ENCODE results near the gene DEPDC5.
"Not testable (repeated sequence)": the region's sequence is repeated elsewhere in the genome, so short reads cannot be mapped to it uniquely, and the experiment has no call there.

The DEPDC5 gene

DNA sequence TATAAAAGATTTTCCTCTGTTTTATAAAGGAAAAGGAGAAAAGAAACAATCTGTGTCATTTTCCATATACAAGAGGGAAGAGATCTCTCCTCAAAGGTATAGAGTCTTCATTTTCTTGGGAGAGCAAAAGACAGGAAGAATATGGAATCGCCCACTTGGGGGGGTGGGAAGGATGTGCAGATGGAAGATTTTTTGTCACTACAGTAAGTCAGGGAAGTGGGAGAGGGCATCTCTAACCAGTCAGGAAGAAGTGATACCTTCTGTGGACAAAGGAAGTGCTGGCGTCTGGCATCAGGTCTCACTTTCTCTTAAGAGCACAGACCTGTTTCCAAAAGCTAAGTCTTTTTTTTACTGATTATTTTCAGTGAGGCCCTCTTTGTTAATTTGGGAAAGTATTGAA lies 5.3 kb upstream of the DEPDC5 start:
- DNase-seq, result no peak

DNA sequence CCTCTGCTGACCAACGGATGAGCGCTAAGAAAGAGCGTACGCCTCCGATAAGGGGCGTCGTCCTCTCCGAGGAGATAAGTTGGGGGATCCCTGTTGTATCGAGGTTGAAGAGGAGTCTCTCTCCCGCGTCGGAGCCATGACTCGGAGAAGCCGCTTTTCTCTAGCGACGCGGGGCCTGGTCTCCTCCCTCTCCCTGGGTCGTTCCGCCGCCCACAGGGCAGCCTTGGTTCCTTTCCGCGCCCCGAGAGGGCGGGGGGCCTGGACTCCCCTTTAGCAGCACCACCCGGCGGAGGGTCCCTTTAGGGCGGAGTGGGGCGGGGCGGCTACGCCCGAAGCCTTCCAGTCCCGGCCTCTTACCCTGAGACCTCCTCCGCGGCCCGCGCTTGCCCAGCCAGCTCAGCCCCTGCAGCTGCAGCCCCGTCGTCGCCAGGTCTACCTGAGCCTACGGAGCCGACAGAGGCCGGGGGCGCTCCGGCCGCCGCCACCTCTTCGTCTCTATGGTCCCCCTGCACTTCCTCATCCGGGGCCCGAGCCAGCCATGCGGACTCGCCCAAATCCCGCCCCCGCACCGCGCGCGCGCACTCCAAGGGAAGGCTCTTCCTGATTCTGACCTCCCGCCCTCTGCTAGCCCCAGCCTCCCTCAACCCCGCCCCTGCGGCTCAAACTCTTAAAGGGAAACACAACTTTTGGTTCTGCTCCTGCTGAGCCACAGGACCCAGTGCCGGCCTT lies 4.0 kb upstream of the DEPDC5 start, which contains the start of gene PRR14L:
PRR14L (minus strand) TSS at position 497 of the 729 bp plus-strand sequence. CDS start 11,272 bp downstream, outside the sequence.
- DNase-seq, result peak; percentile 78 to 99 (median 96)

GRCh38 chr22:31750365-31751284 lies 3.2 kb upstream of the DEPDC5 start:
- no peak for DNase-seq

GRCh38 chr22:31752096-31752847 lies 1.5 kb upstream of the DEPDC5 start:
- no peak for DNase-seq

- peak in 34 of 56 donors; percentile 3 to 55 (median 13) for DNase-seq
Measured at GRCh38 chr22:31753005-31753633, 700 bp upstream of the DEPDC5 start.

DNA sequence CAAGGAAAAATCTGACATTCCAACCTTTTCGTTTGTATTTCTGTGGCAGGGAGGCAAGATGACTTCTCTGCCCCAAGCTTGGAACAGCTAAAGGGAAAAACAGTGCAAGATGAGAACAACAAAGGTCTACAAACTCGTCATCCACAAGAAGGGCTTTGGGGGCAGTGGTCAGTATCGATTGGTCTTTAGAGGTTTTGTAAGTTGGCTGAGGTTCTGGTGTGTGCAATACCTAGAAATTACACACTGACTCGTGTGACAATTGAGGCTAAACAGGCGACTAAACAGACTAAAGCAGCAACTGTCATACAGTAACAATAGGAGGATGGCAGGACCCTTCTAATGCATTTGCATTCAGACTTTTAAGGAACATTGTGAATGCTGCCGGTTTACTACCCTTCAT lies 994 bp downstream of the DEPDC5 start:
- no peak for DNase-seq

DNA sequence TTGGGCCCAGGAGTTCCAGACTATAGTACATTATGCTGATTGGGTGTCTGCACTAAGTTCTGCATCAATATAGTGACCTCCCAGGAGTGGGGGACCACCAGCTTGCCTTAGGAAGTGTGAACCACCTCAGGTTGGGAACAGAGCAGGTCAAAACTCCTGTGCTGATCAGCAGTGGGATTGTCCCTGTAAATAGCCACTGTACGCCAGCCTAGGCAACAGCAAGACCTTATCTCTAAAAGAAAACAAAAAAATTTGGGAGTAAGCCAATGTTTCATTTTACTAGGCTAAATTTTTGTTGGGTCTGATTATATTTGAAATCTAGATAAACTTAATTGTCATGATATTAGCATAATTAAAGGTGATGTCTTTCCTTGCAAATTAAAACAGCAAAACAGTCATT lies 3.4 kb downstream of the DEPDC5 start:
- DNase-seq, result no peak

DNA sequence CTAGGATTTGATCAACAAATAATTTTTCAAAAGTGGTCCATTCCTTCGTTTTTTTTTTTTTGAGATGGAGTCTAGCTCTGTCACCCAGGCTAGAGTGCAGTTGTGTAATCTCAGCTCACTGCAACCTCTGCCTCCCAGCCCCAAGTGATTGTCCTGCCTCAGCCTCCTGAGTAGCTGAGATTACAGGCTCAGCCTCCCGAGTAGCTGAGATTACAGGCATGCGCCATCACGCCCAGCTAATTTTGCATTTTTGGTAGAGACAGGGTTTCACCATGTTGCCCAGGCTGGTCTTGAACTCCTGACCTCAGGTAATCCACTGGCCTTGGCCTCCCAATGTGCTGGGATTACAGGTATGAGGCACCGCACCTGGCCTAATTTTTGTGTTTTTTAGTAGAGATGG lies 5.0 kb downstream of the DEPDC5 start:
- not testable (repeated sequence) for DNase-seq

DNA sequence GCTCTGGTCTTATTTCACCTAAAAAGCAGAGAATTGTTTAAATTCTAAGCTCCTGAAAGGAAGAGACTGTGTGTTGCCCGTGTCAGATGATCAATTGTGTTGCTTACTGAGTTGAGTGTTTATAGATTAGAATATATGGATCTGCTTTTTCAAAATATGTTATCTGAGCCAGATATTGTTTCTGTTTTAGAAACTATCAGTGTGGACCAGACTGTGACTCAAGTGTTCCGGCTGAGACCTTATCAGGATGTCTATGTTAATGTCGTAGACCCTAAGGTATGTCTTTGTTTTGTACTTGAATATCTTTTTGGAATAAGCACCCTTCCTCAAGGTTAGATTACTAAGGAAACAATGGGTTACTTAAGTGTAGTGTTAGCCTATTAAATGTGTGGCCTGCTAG lies 11.0 kb downstream of the DEPDC5 start:
- DNase-seq, result no peak

- DNase-seq, result no peak
Measured at GRCh38 chr22:31768422-31769059, 14.7 kb downstream of the DEPDC5 start.

DNA sequence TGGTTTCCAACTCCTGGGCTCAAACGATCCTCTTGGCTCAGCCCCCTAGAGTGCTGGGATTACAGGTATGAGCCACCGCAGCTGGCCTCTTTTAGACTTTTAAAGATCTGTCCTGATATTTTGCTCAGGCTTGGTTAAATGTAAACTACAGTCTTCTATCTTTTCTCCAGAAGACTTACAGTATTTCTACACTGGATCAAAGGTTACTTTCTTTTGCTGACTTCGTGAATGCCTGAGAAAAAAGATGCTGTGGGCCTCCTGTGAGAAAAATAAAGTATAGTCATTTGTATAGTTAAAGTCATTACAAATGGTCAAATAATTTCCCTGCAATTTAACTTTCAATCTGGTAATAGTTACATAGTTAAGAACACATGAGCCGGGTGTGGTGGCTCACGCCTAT lies 19.6 kb downstream of the DEPDC5 start:
- no peak for DNase-seq

DNA sequence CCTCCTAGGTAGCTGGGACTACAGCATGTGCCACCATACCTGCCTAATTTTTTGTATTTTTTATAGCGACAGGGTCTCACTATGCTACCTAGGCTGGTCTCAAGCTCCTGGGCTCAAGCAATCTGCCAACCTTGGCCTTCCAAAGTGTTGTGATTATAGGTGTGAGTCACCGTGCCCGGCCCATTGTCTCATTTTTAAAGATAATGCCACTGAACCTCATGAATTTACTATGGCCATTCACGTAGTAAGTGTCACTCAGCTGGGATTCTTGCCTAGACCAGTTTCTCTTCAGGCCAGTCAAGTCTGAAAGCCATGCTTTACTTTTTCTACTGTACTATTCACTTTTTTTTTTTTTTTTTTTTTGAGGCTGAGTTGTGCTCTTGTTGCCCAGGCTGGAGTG lies 22.4 kb downstream of the DEPDC5 start:
- DNase-seq, result no peak

DNA sequence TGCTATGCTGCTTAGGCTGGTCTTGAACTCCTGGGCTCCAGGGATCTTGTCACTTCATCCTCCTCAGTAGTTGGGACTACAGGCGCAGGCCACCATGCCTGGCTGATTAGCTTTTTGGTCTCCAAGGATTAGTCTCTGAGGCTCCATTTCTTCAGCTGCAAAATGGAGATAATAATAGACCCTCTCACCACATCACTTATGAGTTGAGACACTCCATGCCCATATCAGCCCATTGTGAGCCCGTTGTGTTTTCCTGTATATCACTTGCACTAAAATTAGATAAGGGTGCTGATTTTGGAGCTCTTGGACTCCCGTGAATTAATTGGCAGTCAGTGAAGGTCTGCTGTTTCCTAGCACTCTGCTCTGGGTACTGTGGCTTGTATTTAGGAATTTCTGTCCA lies 36.0 kb downstream of the DEPDC5 start:
- no peak for DNase-seq

DNA sequence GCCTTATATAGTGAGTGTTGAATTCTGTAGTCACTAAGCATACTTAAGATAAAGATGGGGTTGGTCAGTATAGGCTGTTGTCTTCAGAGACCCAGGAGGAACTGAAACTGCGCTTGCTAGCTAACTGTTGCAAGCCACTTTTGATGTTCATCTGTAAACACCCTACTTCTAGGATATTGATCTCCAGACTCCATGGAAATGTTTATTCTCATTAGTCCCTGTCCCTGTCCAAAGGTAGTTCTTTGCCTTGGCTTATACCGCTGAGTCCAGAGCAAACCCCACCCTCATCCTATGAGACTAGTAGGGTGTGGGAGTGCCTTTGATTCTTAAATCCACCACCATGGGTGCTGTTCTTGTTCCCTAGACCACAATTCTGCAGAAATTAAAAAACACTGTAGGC lies 36.4 kb downstream of the DEPDC5 start:
- DNase-seq, result peak in 2 of 56 donors; percentile 2 to 4

DNA sequence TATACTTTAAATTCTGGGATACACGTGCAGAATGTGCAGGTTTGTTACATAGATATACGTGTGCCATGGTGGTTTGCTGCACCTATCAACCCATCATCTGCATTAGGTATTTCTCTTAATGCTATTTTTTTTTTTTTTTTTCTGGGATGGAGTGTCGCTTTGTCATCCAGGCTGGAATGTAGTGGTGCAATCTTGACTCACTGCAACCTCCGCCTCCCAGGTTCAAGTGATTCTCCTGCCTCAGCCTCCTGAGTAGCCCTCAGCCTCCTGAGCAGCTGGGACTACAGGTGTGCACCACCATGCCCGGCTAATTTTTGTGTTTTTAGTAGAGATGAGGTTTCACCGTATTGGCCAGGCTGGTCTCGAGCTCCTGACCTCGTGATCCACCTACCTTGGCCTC lies 45.5 kb downstream of the DEPDC5 start:
- DNase-seq, result not testable (repeated sequence)

GRCh38 chr22:31800065-31800464 lies 46.2 kb downstream of the DEPDC5 start:
- no peak for DNase-seq

- DNase-seq, result not testable (repeated sequence)
Measured at GRCh38 chr22:31800861-31801260, 47.0 kb downstream of the DEPDC5 start.

DNA sequence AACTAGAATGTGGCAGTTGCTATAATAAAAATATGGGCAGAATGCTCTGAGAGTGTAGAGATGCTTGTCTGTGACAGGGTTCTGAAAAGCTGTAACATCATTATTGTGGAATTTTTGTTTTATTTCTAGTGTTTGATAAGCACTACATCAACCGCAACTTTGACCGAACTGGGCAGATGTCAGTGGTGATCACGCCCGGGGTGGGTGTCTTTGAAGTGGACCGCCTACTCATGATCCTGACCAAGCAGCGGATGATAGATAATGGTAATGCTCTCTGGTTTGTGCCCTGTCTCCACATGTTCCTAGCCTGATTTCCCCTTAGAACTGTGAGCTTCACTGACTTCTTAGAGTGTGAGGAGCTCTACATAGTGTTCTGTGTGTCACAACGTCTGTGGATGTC lies 48.8 kb downstream of the DEPDC5 start:
- no peak for DNase-seq

- DNase-seq, result no peak
Measured at GRCh38 chr22:31806751-31807150, 52.9 kb downstream of the DEPDC5 start.

- DNase-seq, result no peak
Measured at GRCh38 chr22:31812977-31813605, 59.3 kb downstream of the DEPDC5 start.

Measured in amygdala (tissue), 56 donors.